Stimulated activated naive CD8-positive, alpha-beta T cell treated with anti-CD3 and anti-CD28 coated beads, Interleukin-15, amount 100 ng/mL, for 72 hours (primary cell): ENCODE results near the gene ABCC2.
"Not testable (repeated sequence)": the region's sequence is repeated elsewhere in the genome, so short reads cannot be mapped to it uniquely, and the experiment has no call there.

Source experiments
- ATAC-seq: fragments of 150-1000 bp; cut with Tn5 transposase; 2 replicates; pipeline ENCODE4 v1.10.0; 2021; ENCODE audit warnings: mild to moderate bottlenecking, moderate library complexity
- DNase-seq, 2 donors: peaks; one replicate each; pipeline ENCODE4 v3.0.0; 2021 to 2022
- H3K27ac Mint-ChIP-seq, 2 donors: one replicate each; pipeline ENCODE4 v1.8.0; 2022; ENCODE audit warnings: mild to moderate bottlenecking in 2 of 2, mixed read lengths in 2 of 2, moderate library complexity in 2 of 2
- H3K27me3 Mint-ChIP-seq: one replicate; pipeline ENCODE4 v1.8.0; 2022; ENCODE audit warnings: mixed read lengths
- H3K4me1 Mint-ChIP-seq: one replicate; pipeline ENCODE4 v1.8.0; 2022; ENCODE audit warnings: mild to moderate bottlenecking, mixed read lengths
- H3K4me3 Mint-ChIP-seq, 2 donors: one replicate each; pipeline ENCODE4 v1.8.0; 2022; ENCODE audit warnings: mild to moderate bottlenecking in 2 of 2, mixed read lengths in 2 of 2, moderate library complexity in 1 of 2
- H3K9me3 Mint-ChIP-seq, 2 donors: one replicate each; pipeline ENCODE4 v1.8.0; 2022; ENCODE audit warnings: mixed read lengths in 2 of 2

The ABCC2 gene

DNA sequence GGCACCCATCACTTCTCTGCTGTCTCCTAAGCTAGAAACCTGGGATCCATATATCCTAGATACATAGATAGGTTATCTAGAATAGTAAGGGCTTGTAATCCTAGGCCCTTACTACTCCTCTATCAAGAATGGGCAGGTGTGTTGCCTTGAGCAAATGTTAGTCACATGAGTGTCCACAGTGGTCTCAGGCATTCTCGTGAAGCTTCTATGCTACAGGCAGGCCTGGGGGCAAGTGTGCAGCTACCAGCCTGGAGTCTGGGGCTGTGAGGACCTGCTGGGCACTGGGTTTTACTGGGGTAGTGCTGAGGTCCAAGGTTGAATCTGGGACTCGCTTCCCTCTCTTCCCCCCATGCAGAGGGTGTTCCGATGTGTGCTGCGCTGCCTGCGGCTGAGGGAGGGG, 91.4 kb downstream of the ABCC2 start:
- Mint-ChIP-seq H3K27ac (no peak overlapping the region), H3K9me3 (no peaks in the 10 kb centered on the region), H3K4me1 (peaks cover 24% of the 10 kb centered on the region), H3K4me3 (no peak overlapping the region), H3K27me3 (peaks cover 62% of the 10 kb centered on the region)
- ATAC-seq (no peak), DNase-seq (no peak)

DNA sequence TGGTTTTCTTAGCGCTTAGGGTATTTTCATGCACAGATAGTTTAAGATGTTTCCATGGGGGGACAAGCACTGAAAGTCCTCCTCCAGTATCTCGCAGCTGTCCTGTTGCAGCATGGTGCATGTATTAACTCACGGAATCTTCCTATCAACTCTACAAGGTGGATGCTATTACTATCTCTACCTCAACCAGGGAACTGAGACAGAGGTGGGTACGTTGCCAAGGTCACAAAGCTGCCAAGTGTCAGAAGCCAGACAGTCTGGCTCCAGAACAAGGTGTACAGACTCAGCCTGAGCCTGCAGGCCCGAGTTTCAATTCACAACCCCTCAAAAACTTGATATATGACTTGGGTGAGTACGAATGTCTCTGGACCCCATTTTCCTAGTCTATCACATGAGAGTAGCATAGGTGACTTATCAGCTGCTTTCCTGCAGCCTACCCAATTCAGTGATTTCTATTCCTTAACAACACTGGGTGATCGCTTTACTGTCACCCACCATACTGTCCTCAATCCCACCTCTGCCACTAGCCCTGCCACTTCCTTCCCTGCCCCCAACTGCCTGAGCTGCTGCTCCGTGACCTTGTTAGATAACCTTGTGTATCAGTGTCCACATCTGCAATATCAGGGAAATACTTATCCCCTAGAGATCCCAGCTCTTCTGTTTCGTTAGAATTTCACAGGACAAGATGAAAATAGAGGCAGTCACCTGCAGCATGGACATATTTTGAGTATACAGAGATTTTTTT, 92.1 kb downstream of the ABCC2 start:
- peaks cover 23% of the 10 kb centered on the region for H3K4me1 Mint-ChIP-seq
- no peak overlapping the region for H3K27ac Mint-ChIP-seq
- no peaks in the 10 kb centered on the region for H3K9me3 Mint-ChIP-seq
- DNase-seq, result no peak
- no peak overlapping the region for H3K4me3 Mint-ChIP-seq
- H3K27me3 Mint-ChIP-seq, result peaks cover 56% of the 10 kb centered on the region
- no peak for ATAC-seq

DNA sequence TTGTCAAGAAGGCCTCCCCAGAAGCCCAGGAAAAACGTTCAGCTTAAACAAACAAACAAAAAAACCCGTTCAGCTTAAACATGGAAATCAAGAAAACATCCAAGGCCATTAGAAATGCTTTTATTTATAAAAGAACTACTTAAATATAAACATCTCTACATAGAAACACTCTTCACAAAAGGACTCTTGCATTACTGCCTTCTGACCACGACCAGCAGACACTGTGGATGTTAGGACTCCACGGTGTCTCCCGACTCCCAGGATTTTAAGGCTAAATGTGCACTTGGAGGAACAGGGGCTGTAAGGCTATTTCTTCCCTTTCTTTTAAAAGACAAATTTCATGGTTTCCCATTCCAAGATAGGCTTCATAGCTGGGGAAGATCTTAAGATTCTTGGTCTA, 93.0 kb downstream of the ABCC2 start:
- Mint-ChIP-seq H3K4me3 (no peak overlapping the region), H3K4me1 (peaks cover 14% of the 10 kb centered on the region), H3K9me3 (no peaks in the 10 kb centered on the region), H3K27ac (no peak overlapping the region), H3K27me3 (peaks cover 46% of the 10 kb centered on the region)
- ATAC-seq, result no peak
- DNase-seq, result no peak

DNA sequence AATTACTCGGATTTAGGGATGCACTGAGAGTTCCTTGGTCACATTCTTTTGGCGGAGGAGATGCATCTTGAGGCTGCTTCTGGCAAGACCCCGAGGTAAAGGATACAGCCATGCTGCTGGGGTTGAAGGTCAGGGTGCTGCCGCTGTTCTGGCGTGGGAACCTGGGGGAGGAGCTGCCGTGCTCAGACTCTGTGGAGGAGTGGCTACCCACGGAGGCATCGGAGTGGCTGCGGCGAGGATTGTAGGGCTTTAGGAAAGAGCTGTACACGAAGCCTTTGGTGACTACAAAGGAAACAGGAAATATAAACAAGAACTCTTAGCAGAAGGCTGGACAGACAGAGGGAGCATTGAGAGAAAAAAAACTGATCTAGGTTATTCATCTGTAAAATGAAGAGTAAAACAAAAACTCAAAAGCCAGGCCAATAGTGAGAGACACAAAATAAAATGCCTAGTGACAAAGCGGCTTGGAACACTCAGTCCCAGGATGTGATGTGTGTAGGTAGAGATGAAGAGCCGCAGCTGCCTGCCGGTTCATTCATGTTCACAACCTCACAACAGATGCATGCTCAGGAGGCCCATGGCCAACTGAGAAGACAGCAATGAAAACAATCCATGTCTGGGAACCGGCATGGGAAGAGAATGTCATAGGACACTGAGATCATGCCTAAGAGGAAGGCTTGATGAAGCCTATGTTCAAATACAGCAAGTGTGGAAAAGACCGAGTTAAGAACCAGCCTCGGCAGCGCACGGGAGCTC, 97.8 kb downstream of the ABCC2 start:
- Mint-ChIP-seq H3K9me3 (no peaks in the 10 kb centered on the region), H3K27ac (no peak overlapping the region), H3K4me1 (peaks cover 9% of the 10 kb centered on the region), H3K4me3 (no peak overlapping the region), H3K27me3 (no peaks in the 10 kb centered on the region)
- no peak for DNase-seq
- ATAC-seq, result no peak

DNA sequence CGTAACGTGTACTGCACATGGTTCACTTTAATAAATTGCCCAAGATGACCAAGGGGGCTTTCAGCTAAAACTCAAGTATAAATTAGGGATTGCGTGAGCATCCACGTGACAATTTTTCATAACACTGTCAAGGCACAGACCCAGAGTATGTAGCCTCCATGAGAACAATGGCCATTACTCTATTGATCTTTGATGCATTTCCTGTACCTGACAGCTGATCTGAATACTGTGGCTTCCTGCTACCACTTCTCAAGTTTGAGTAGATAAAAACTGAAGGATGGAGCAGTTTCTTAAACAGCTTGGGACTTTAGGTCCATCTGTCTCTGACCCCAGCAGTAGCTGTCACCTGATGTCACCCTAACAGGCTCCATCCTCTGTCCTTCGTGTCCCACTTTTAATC, 98.9 kb downstream of the ABCC2 start:
- ATAC-seq (no peak), DNase-seq (no peak)
- no peaks in the 10 kb centered on the region for H3K9me3 Mint-ChIP-seq
- no peaks in the 10 kb centered on the region for H3K27me3 Mint-ChIP-seq
- no peak overlapping the region for H3K27ac Mint-ChIP-seq
- peaks cover 9% of the 10 kb centered on the region for H3K4me1 Mint-ChIP-seq
- no peak overlapping the region for H3K4me3 Mint-ChIP-seq

DNA sequence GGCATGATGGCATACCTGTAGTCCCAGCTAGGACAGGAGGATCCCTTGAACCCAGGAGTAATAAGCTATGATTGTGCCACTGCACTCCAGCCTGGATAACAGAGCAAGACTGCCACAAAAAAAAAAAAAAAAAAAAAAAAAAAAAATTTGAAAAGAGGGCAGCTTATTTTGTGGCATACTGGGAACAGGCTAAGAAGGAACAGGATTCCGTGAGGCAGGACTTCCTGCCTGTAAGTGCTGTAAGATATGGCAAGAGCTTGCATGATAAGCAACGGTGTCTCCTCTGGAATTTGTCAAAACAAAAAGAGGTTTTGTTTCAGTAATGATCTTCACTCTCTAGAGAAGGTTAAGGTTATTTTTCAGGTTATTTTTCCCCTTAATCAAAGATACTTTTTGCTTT, 101.1 kb downstream of the ABCC2 start:
- H3K4me3 Mint-ChIP-seq, result no peak overlapping the region
- no peak overlapping the region for H3K27ac Mint-ChIP-seq
- H3K27me3 Mint-ChIP-seq, result no peaks in the 10 kb centered on the region
- no peaks in the 10 kb centered on the region for H3K4me1 Mint-ChIP-seq
- no peaks in the 10 kb centered on the region for H3K9me3 Mint-ChIP-seq
- DNase-seq, result no peak
- ATAC-seq, result no peak

DNA sequence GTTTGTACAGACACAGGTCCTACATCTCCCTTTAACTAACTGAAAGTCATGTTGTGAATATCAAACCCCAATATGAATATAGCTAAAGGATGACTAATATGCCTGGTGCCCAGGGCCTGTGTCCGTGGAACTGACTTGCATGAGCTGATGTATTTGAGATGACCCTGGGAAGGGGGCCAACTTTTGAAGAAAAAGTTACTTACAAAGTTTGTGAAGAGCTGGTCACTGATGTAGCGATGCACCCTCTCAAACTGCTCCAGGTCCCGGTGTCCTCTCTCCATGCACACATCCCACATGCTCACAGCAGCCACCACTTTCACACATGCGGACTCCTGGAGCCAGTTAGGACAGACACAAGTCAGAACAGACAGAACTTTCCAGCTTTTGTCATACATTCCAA, 106.2 kb downstream of the ABCC2 start:
- Mint-ChIP-seq H3K4me1 (no peaks in the 10 kb centered on the region), H3K27me3 (no peaks in the 10 kb centered on the region), H3K27ac (no peak overlapping the region), H3K4me3 (no peak overlapping the region), H3K9me3 (no peaks in the 10 kb centered on the region)
- ATAC-seq (no peak), DNase-seq (no peak)

DNA sequence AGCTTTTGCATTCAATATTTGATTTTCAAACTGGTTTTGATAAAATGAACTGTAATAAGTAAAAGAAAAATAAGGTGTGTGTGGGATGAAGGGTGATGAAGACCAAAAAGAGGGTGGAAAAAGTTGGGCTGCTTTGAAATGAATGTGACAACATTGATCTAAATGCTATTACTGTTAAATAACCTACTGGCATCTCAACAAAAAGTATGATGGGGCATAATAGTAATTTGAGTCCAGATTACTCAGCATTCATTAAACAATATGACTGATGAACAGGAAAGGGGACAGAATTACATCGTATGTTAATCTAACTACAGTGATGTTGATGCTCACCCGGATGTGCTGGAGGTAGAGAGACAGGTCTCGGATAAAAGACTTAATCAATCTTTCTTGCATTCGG, 112.2 kb downstream of the ABCC2 start:
- no peak for ATAC-seq
- H3K27me3 Mint-ChIP-seq, result no peaks in the 10 kb centered on the region
- no peak overlapping the region for H3K27ac Mint-ChIP-seq
- H3K4me1 Mint-ChIP-seq, result no peaks in the 10 kb centered on the region
- DNase-seq, result no peak
- H3K9me3 Mint-ChIP-seq, result no peaks in the 10 kb centered on the region
- no peak overlapping the region for H3K4me3 Mint-ChIP-seq

DNA sequence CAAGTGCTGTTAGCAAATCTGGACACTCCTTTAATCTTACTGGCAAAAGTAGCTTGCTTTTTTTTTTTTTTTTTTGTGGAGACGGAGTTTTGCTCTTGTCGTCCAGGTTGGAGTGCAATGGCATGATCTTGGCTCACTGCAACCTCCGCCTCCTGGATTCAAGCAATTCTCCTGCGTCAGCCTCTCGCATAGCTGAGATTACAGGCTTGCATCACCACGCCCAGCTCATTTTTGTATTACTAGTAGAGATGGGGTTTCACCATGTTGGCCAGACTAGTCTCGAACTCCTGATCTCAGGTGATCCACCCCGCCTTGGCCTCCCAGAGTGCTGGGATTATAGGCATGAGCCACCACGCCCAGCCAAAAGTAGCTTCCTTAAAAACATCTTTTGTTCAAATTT, 112.6 kb downstream of the ABCC2 start:
- H3K9me3 Mint-ChIP-seq, H3K27me3 Mint-ChIP-seq, ATAC-seq: not testable (repeated sequence)

DNA sequence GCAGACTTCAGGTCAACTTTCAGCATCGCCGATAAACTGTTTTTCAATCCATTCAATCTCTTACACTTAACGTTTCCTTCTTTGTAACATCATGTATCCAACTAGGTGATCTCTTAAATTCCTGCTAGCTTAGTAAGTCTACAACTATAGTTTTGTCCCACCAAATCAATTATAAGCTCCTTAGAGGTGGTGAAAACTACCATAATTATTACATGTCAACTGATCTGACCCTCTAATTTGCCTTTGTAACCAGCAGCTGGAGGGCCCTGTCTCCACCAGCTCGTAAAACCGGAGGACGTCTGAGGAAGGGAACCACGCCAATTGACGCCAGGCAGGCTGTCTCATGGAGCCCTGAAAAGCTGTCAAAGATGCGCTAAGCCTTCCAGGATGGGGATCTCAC, 113.4 kb downstream of the ABCC2 start:
- ATAC-seq, result no peak
- H3K27me3 Mint-ChIP-seq, result no peaks in the 10 kb centered on the region
- DNase-seq, result no peak
- H3K4me3 Mint-ChIP-seq, result no peak overlapping the region
- no peak overlapping the region for H3K27ac Mint-ChIP-seq
- H3K9me3 Mint-ChIP-seq, result no peaks in the 10 kb centered on the region
- no peaks in the 10 kb centered on the region for H3K4me1 Mint-ChIP-seq

More for the DNA sequence above, 112.6 kb downstream of the ABCC2 start:
- H3K4me3 Mint-ChIP-seq, DNase-seq, H3K4me1 Mint-ChIP-seq, H3K27ac Mint-ChIP-seq: not testable (repeated sequence)
